ENCODE results near the gene FES. TPM values are rescaled to one million over a fixed set of nuclear protein-coding genes. Genes with fewer than 3 reads are reported as not detected.

FES gene
- total and polyA plus RNA-seq, 10 of the 15 experiments (the other 5 are each of a cell fraction or from before 2014, with no cell fraction given): 0.07 to 23.9 (median 9.9) TPM

DNA sequence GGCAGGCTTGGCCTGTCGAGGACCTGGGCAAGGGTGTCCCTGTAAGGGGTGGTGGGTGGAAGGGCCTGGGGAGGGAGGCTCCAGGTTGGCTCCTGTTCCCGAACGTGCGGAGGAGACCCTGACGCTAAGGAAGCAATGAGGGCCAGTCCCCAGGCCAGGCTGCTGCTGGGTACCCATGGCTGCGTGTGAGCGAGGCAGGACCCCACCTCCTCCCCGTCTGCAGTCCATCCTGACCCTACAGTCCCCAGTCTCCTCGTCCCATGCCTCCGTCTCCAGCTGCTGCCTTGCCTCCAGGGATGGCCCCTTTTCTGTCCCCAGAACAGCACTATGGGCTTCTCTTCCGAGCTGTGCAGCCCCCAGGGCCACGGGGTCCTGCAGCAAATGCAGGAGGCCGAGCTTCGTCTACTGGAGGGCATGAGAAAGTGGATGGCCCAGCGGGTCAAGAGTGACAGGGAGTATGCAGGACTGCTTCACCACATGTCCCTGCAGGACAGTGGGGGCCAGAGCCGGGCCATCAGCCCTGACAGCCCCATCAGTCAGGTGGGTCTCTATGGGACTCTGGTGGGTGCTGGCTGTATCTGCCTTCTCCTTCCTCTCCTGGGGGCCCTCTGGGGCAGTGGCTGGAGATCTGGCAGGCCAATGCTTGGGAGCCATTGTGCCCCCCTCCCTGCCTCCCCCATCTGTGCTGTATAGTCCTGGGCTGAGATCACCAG, 571 bp downstream of the FES start:
- BruUV-seq (replicated peaks): no TSS peak
- FAIRE-seq: peak; percentile 13
- H3K27me3 ChIP-seq (replicated peaks in 1 of 2; ENCODE audit: control insufficient read depth in 2 of 2, insufficient read depth in 2 of 2, low read length in 1 of 2): no peaks in the 10 kb centered on the region

More for the DNA sequence above, 571 bp downstream of the FES start:
- in situ Hi-C loops (cut with MboI): loop anchor here (5.0 kb wide), 2 partner anchors 238 to 563 kb away; no protein-coding TSS in a partner anchor
- ChIA-PET CTCF (interaction anchor here (0.7 to 4.7 kb wide), 50 partner anchors 9 to 592 kb away, joined by 3 to 104 read pairs (median 8); partner anchors contain the start of genes BLM, FURIN, HDDC3 and UNC45A), POLR2A (interaction anchor here (0.9 to 1.6 kb wide), 4 partner anchors 47 to 237 kb away, joined by 3 to 6 read pairs (median 6); partner anchors contain the start of gene HDDC3), SMC1A (ENCODE audit: uncharacterized antibody, unreplicated experiment) (interaction anchor here (0.5 to 4.6 kb wide), 41 partner anchors 10 to 586 kb away, joined by 3 to 49 read pairs (median 5); partner anchors contain the start of genes HDDC3, MAN2A2 and UNC45A), RAD21 (ENCODE audit: unreplicated experiment) (interaction anchor here (0.7 to 4.0 kb wide), 35 partner anchors 11 to 592 kb away, joined by 3 to 57 read pairs (median 6); partner anchors contain the start of genes BLM, HDDC3, MAN2A2 and UNC45A)
- Histone ChIP-seq H3K27ac (ENCODE audit: control insufficient read depth, insufficient read depth) (peak overlapping the region; percentile 57; the same call in 1 of the 2 replicates), H3K9ac (ENCODE audit: control insufficient read depth, insufficient read depth, low read length) (peak overlapping the region; percentile 73), H3K79me2 (ENCODE audit: control insufficient read depth, insufficient read depth, low read length) (no peaks in the 10 kb centered on the region; the same call in 1 of the 2 replicates), H3K4me1 (ENCODE audit: control insufficient read depth, insufficient read depth, low read length) (peaks cover 19% of the 10 kb centered on the region), H3K4me3 (peak overlapping the region; percentile 37; the same call in 1 of the 2 replicates), H3K36me3 (ENCODE audit: control insufficient read depth in 2 of 2, insufficient read depth in 2 of 2, low read length in 1 of 2) (peaks cover 0 to 12% of the 10 kb centered on the region in 2 experiments; a peak in 2 of 4 replicates), H4K20me1 (ENCODE audit: control insufficient read depth, insufficient read depth) (no peaks in the 10 kb centered on the region), H3K9me3 (replicated peaks; ENCODE audit: control insufficient read depth, insufficient read depth, low read length) (no peaks in the 10 kb centered on the region), H3K4me2 (ENCODE audit: control insufficient read depth, insufficient read depth) (peak overlapping the region; percentile 49), H2AFZ (ENCODE audit: control insufficient read depth, low read depth, low read length) (peak overlapping the region; percentile 47)
- TF ChIP-seq SPI1 (IDR thresholded peaks at IDR 0.05; ENCODE audit: borderline replicate concordance, insufficient read depth, low read depth, low read length): no peak
- TF ChIP-seq NR2C2 (IDR thresholded peaks at IDR 0.05; ENCODE audit: borderline replicate concordance, control insufficient read depth, insufficient read length, low read depth): no peak
- TF ChIP-seq ZNF384 (IDR thresholded peaks at IDR 0.05; ENCODE audit: borderline replicate concordance, low read depth, low read length): no peak
- no peak for TF ChIP-seq FOS (IDR thresholded peaks at IDR 0.05; ENCODE audit: borderline replicate concordance, extremely low read depth, insufficient read length)
- TF ChIP-seq STAT1 (conservative IDR thresholded peaks at IDR 0.05): no peak
- TF ChIP-seq ZSCAN29 (IDR thresholded peaks at IDR 0.05): no peak
- TF ChIP-seq RAD51 (IDR thresholded peaks at IDR 0.05): no peak
- no peak for TF ChIP-seq BMI1 (IDR thresholded peaks at IDR 0.05; ENCODE audit: borderline replicate concordance)
- TF ChIP-seq BRCA1 (IDR thresholded peaks at IDR 0.05; ENCODE audit: low read depth, low read length): no peak
- no peak for TF ChIP-seq YY1 (IDR thresholded peaks at IDR 0.05; ENCODE audit: low read depth, low read length)
- TF ChIP-seq ZNF217 (IDR thresholded peaks at IDR 0.05): no peak
- TF ChIP-seq CREB1 (IDR thresholded peaks at IDR 0.05; ENCODE audit: low read depth): no peak
- no peak for TF ChIP-seq ETV6 (conservative IDR thresholded peaks at IDR 0.05 in 1 of 2, IDR thresholded peaks at IDR 0.05 in 1 of 2; ENCODE audit: borderline replicate concordance in 1 of 2, low read depth in 1 of 2)
- TF ChIP-seq, protein P1, sequence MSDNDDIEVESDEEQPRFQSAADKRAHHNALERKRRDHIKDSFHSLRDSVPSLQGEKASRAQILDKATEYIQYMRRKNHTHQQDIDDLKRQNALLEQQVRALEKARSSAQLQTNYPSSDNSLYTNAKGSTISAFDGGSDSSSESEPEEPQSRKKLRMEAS (IDR thresholded peaks at IDR 0.05; ENCODE audit: low read depth, low read length): no peak
- TF ChIP-seq, protein P2, sequence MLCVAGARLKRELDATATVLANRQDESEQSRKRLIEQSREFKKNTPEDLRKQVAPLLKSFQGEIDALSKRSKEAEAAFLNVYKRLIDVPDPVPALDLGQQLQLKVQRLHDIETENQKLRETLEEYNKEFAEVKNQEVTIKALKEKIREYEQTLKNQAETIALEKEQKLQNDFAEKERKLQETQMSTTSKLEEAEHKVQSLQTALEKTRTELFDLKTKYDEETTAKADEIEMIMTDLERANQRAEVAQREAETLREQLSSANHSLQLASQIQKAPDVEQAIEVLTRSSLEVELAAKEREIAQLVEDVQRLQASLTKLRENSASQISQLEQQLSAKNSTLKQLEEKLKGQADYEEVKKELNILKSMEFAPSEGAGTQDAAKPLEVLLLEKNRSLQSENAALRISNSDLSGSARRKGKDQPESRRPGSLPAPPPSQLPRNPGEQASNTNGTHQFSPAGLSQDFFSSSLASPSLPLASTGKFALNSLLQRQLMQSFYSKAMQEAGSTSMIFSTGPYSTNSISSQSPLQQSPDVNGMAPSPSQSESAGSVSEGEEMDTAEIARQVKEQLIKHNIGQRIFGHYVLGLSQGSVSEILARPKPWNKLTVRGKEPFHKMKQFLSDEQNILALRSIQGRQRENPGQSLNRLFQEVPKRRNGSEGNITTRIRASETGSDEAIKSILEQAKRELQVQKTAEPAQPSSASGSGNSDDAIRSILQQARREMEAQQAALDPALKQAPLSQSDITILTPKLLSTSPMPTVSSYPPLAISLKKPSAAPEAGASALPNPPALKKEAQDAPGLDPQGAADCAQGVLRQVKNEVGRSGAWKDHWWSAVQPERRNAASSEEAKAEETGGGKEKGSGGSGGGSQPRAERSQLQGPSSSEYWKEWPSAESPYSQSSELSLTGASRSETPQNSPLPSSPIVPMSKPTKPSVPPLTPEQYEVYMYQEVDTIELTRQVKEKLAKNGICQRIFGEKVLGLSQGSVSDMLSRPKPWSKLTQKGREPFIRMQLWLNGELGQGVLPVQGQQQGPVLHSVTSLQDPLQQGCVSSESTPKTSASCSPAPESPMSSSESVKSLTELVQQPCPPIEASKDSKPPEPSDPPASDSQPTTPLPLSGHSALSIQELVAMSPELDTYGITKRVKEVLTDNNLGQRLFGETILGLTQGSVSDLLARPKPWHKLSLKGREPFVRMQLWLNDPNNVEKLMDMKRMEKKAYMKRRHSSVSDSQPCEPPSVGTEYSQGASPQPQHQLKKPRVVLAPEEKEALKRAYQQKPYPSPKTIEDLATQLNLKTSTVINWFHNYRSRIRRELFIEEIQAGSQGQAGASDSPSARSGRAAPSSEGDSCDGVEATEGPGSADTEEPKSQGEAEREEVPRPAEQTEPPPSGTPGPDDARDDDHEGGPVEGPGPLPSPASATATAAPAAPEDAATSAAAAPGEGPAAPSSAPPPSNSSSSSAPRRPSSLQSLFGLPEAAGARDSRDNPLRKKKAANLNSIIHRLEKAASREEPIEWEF (IDR thresholded peaks at IDR 0.05; ENCODE audit: insufficient replicate concordance, low read depth, low read length): no peak
- DNase-seq (ENCODE audit: low read depth, low spot score): no peak
- intact Hi-C loops (cut with micrococcal nuclease; ENCODE audit: unreplicated experiment): loop anchor here (5.0 to 10.0 kb wide), 4 partner anchors 68 to 390 kb away; partner anchors contain the start of gene BLM
- peak; percentile 17 for ATAC-seq
- 82% methylated on average over 16 of the region's 16 CpGs for WGBS (ENCODE audit: insufficient coverage, insufficient replicate concordance, low lambda C conversion rate, missing lambda C conversion rate)

Data from GM12878 (cell line).